ENCODE measurements around the gene BCAS3. TPM values are rescaled to one million over a fixed set of nuclear protein-coding genes. Genes with fewer than 3 reads are reported as not detected.

The BCAS3 gene
- total RNA-seq, 1 experiment from 2014 or later = 14.4 TPM

DNA sequence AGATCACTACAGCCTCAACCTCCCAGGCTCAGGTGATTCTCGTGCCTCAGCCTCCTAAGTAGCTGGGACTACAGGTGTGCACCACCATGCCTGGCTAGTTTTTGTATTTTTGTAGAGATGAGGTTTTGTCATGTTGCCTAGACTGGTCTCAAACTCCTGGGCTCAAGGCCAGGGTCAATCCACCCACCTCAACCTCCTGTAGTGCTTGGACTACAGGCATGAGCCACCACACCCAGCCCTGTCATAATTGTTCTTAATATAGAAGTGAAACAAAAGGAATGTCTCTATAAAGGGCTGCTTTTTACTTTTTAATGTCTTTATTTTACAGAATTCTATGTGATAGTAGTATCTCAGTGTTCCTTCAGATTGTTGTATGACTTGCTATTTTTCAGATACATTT, 376.8 kb downstream of the BCAS3 start:
- DNase-seq (ENCODE audit: low spot score) = no peak
- intact Hi-C loops (cut with micrococcal nuclease; ENCODE audit: unreplicated experiment) = no loop called here
- no peaks in the 10 kb centered on the region for H3K9me3 ChIP-seq (ENCODE audit: low read depth, low read length, poor library complexity, severe bottlenecking)
- ChIA-PET CTCF (no interaction called here), POLR2A (ENCODE audit: low non-redundant PET) (no interaction called here)
- no peak for TF ChIP-seq EZH2 (IDR thresholded peaks at IDR 0.05; ENCODE audit: borderline replicate concordance, low read depth, low read length, poor library complexity, severe bottlenecking)
- TF ChIP-seq, protein P1, sequence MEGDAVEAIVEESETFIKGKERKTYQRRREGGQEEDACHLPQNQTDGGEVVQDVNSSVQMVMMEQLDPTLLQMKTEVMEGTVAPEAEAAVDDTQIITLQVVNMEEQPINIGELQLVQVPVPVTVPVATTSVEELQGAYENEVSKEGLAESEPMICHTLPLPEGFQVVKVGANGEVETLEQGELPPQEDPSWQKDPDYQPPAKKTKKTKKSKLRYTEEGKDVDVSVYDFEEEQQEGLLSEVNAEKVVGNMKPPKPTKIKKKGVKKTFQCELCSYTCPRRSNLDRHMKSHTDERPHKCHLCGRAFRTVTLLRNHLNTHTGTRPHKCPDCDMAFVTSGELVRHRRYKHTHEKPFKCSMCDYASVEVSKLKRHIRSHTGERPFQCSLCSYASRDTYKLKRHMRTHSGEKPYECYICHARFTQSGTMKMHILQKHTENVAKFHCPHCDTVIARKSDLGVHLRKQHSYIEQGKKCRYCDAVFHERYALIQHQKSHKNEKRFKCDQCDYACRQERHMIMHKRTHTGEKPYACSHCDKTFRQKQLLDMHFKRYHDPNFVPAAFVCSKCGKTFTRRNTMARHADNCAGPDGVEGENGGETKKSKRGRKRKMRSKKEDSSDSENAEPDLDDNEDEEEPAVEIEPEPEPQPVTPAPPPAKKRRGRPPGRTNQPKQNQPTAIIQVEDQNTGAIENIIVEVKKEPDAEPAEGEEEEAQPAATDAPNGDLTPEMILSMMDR (conservative IDR thresholded peaks at IDR 0.05; ENCODE audit: low read depth, low read length) = no peak
- H3K36me3 ChIP-seq (ENCODE audit: insufficient read depth, low read length, poor library complexity, severe bottlenecking) = no peaks in the 10 kb centered on the region
- H3K27ac ChIP-seq (ENCODE audit: low read depth, low read length, poor library complexity, severe bottlenecking) = no peak overlapping the region
- no TSS peak for BruUV-seq (replicated peaks)
- no peaks in the 10 kb centered on the region for H3K27me3 ChIP-seq (replicated peaks; ENCODE audit: insufficient read depth, low read depth, low read length, poor library complexity)
- no peaks in the 10 kb centered on the region for H3K4me1 ChIP-seq (ENCODE audit: insufficient read depth, low read length, poor library complexity, severe bottlenecking)
- no peak overlapping the region for H3K4me3 ChIP-seq (ENCODE audit: low read depth, low read length, poor library complexity, severe bottlenecking)

DNA sequence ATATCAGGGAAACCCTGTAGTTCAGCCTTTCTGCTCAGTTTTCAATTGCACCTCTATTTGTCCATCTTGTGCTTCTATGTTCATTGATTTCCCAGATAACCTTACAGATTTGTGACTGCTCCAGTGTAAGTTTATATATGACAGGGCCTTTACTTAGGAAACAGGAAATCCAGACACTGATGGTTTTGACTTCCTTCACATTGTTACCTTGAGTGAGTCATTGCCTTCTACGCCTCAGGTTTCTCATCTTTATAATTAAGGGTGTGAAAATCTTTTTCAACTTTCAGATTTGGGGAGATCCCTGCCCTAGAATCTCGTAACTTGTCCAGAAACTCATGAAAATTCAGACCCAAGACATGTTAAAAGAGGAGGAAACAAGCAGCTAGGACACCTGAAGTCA, 379.6 kb downstream of the BCAS3 start:
- intact Hi-C loops (cut with micrococcal nuclease; ENCODE audit: unreplicated experiment) = no loop called here
- no peak for DNase-seq (ENCODE audit: low spot score)
- Histone ChIP-seq H3K27me3 (replicated peaks; ENCODE audit: insufficient read depth, low read depth, low read length, poor library complexity) (no peaks in the 10 kb centered on the region), H3K27ac (ENCODE audit: low read depth, low read length, poor library complexity, severe bottlenecking) (no peak overlapping the region), H3K4me1 (ENCODE audit: insufficient read depth, low read length, poor library complexity, severe bottlenecking) (no peaks in the 10 kb centered on the region), H3K36me3 (ENCODE audit: insufficient read depth, low read length, poor library complexity, severe bottlenecking) (no peaks in the 10 kb centered on the region), H3K4me3 (ENCODE audit: low read depth, low read length, poor library complexity, severe bottlenecking) (no peak overlapping the region), H3K9me3 (ENCODE audit: low read depth, low read length, poor library complexity, severe bottlenecking) (no peaks in the 10 kb centered on the region)
- ChIA-PET CTCF (no interaction called here), POLR2A (ENCODE audit: low non-redundant PET) (no interaction called here)
- no TSS peak for BruUV-seq (replicated peaks)
- TF ChIP-seq EZH2 (IDR thresholded peaks at IDR 0.05; ENCODE audit: borderline replicate concordance, low read depth, low read length, poor library complexity, severe bottlenecking) = no peak
- TF ChIP-seq, protein P1 (conservative IDR thresholded peaks at IDR 0.05; ENCODE audit: low read depth, low read length) = no peak

DNA sequence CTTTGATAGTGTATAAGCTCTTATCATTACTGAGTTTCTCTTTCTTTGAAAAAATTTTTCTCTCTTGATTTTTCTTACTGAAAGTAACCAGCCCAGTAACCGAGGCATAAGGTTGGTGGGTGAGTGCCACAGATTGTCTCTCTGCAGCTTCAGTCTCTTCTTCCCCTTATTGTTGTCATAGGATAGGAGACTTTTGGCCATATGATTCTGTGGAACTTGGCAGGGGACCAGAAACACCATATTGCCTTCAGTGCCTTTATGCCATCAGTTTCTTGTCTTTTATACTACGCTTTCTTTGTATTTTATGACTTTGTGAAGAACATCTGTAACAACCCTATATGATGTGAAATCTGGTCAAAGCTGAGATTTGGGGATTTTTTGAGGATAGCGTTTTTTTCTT, 380.4 kb downstream of the BCAS3 start:
- POLR2A ChIA-PET (ENCODE audit: low non-redundant PET) = no interaction called here
- no peak for DNase-seq (ENCODE audit: low spot score)
- H3K9me3 ChIP-seq (ENCODE audit: low read depth, low read length, poor library complexity, severe bottlenecking) = no peaks in the 10 kb centered on the region
- H3K4me3 ChIP-seq (ENCODE audit: low read depth, low read length, poor library complexity, severe bottlenecking) = no peak overlapping the region
- no peak for TF ChIP-seq EZH2 (IDR thresholded peaks at IDR 0.05; ENCODE audit: borderline replicate concordance, low read depth, low read length, poor library complexity, severe bottlenecking)
- TF ChIP-seq, protein P1 (conservative IDR thresholded peaks at IDR 0.05; ENCODE audit: low read depth, low read length) = no peak
- intact Hi-C loops (cut with micrococcal nuclease; ENCODE audit: unreplicated experiment) = no loop called here
- no peaks in the 10 kb centered on the region for H3K36me3 ChIP-seq (ENCODE audit: insufficient read depth, low read length, poor library complexity, severe bottlenecking)
- CTCF ChIA-PET = no interaction called here
- no peaks in the 10 kb centered on the region for H3K27me3 ChIP-seq (replicated peaks; ENCODE audit: insufficient read depth, low read depth, low read length, poor library complexity)
- no peaks in the 10 kb centered on the region for H3K4me1 ChIP-seq (ENCODE audit: insufficient read depth, low read length, poor library complexity, severe bottlenecking)
- H3K27ac ChIP-seq (ENCODE audit: low read depth, low read length, poor library complexity, severe bottlenecking) = no peak overlapping the region
- BruUV-seq (replicated peaks) = no TSS peak

Data from A673 (cell line).